Stimulated activated CD8-positive, alpha-beta memory T cell treated with anti-CD3 and anti-CD28 coated beads, Interleukin-12 subunit alpha, Interleukin-12 subunit beta, amount 100 ng/mL, for 24 hours (primary cell): Measurements from ENCODE around the gene EEF1A2.

Experiments
- DNase-seq: peaks from one replicate; pipeline ENCODE4 v3.0.0-alpha.2; 2020; ENCODE audit errors: extremely low read depth

EEF1A2 gene

GRCh38 chr20:63498960-63499337 is at the start of gene EEF1A2:
Gene EEF1A2 (minus strand): TSS chr20:63499083. CDS start chr20:63497763, 1,320 bp downstream.
- no peak for DNase-seq

- no peak for DNase-seq
Observed at GRCh38 chr20:63548542-63548941, 49.7 kb upstream of the EEF1A2 start.

- DNase-seq = no peak
Observed at GRCh38 chr20:63547725-63548480, 49.0 kb upstream of the EEF1A2 start, which contains the start of gene SRMS. Gene SRMS (minus strand): TSS chr20:63547749. CDS start chr20:63547463, 286 bp downstream.

- no peak for DNase-seq
Observed at GRCh38 chr20:63546956-63547724, 48.3 kb upstream of the EEF1A2 start.

- no peak for DNase-seq
Observed at GRCh38 chr20:63546256-63546955, 47.5 kb upstream of the EEF1A2 start.

GRCh38 chr20:63545814-63546213 is 46.9 kb upstream of the EEF1A2 start:
- no peak for DNase-seq

GRCh38 chr20:63544958-63545516 is 46.2 kb upstream of the EEF1A2 start:
- DNase-seq = no peak

- no peak for DNase-seq
Observed at GRCh38 chr20:63544241-63544957, 45.5 kb upstream of the EEF1A2 start.

GRCh38 chr20:63543733-63544132 is 44.9 kb upstream of the EEF1A2 start:
- no peak for DNase-seq

- DNase-seq = no peak
Observed at GRCh38 chr20:63543131-63543530, 44.2 kb upstream of the EEF1A2 start.

- DNase-seq = no peak
Observed at GRCh38 chr20:63542696-63543095, 43.8 kb upstream of the EEF1A2 start.

- no peak for DNase-seq
Observed at GRCh38 chr20:63542031-63542559, 43.2 kb upstream of the EEF1A2 start.

- DNase-seq = no peak
Observed at GRCh38 chr20:63541371-63541770, 42.5 kb upstream of the EEF1A2 start.

- DNase-seq = no peak
Observed at GRCh38 chr20:63540417-63541186, 41.7 kb upstream of the EEF1A2 start.

- DNase-seq = no peak
Observed at GRCh38 chr20:63539441-63540370, 40.8 kb upstream of the EEF1A2 start.

- DNase-seq = no peak
Observed at GRCh38 chr20:63539092-63539430, 40.2 kb upstream of the EEF1A2 start.

GRCh38 chr20:63538204-63539091 is 39.6 kb upstream of the EEF1A2 start:
- no peak for DNase-seq

- DNase-seq = peak; percentile 87
Observed at GRCh38 chr20:63537525-63538203, 38.8 kb upstream of the EEF1A2 start.
